ENCODE data around the gene BPIFB1. TPM values are rescaled to one million over a fixed set of nuclear protein-coding genes. Genes with fewer than 3 reads are reported as not detected.

The BPIFB1 gene
- total and polyA plus RNA-seq, 2 donors (not counting 1 experiment from before 2014, with no cell fraction given) = not detected

GRCh38 chr20:33291830-33292355 lies 8.9 kb downstream of the BPIFB1 start:
- peak; percentile 80 to 96 for TF ChIP-seq CTCF (conservative IDR thresholded peaks at IDR 0.05 in 1 of 2, IDR thresholded peaks at IDR 0.05 in 1 of 2; ENCODE audit: low read depth in 1 of 2, low read length in 2 of 2)
- TF ChIP-seq EZH2 (IDR thresholded peaks at IDR 0.05; ENCODE audit: low read length, missing control alignments) = no peak
- no peak overlapping the region for H2AFZ ChIP-seq (ENCODE audit: low read length)
- H3K27me3 ChIP-seq (ENCODE audit: control insufficient read depth, insufficient read depth, low read length) = no peaks in the 10 kb centered on the region
- no peak overlapping the region for H3K4me2 ChIP-seq (ENCODE audit: extremely low read depth, insufficient read depth, low read length)
- H3K79me2 ChIP-seq (ENCODE audit: control insufficient read depth, insufficient read depth, low read length) = no peaks in the 10 kb centered on the region
- no peak overlapping the region for H3K27ac ChIP-seq (ENCODE audit: insufficient read depth, low read length)
- H3K9ac ChIP-seq (ENCODE audit: insufficient read depth, low read length) = no peak overlapping the region
- no peaks in the 10 kb centered on the region for H3K4me1 ChIP-seq (ENCODE audit: control insufficient read depth, extremely low read depth, insufficient read depth, low read length)
- no peaks in the 10 kb centered on the region for H3K36me3 ChIP-seq (ENCODE audit: control insufficient read depth, insufficient read depth, low read length)
- no peaks in the 10 kb centered on the region for H4K20me1 ChIP-seq (ENCODE audit: control insufficient read depth, extremely low read depth, insufficient read depth, low read length)
- no peak overlapping the region for H3K4me3 ChIP-seq (replicated peaks in 1 of 4; ENCODE audit: control extremely low read depth in 1 of 4, insufficient read depth in 1 of 4, low read depth in 3 of 4, low read length in 4 of 4)
- DNase-seq (ENCODE audit: low read depth in 2 of 2) = peak in 1 of 2 donors; percentile 4
- no peaks in the 10 kb centered on the region for H3K9me3 ChIP-seq (ENCODE audit: control insufficient read depth, insufficient read depth, low read depth, low read length)

GRCh38 chr20:33296206-33296605 lies 13.2 kb downstream of the BPIFB1 start:
- no peak overlapping the region for H3K27ac ChIP-seq (ENCODE audit: insufficient read depth, low read length)
- TF ChIP-seq CTCF (conservative IDR thresholded peaks at IDR 0.05 in 1 of 2, IDR thresholded peaks at IDR 0.05 in 1 of 2; ENCODE audit: low read depth in 1 of 2, low read length in 2 of 2) (no peak), EZH2 (IDR thresholded peaks at IDR 0.05; ENCODE audit: low read length, missing control alignments) (no peak)
- no peaks in the 10 kb centered on the region for H3K36me3 ChIP-seq (ENCODE audit: control insufficient read depth, insufficient read depth, low read length)
- no peak for DNase-seq (ENCODE audit: low read depth in 2 of 2)
- no peaks in the 10 kb centered on the region for H3K79me2 ChIP-seq (ENCODE audit: control insufficient read depth, insufficient read depth, low read length)
- peaks cover 5% of the 10 kb centered on the region for H3K27me3 ChIP-seq (ENCODE audit: control insufficient read depth, insufficient read depth, low read length)
- H3K9me3 ChIP-seq (ENCODE audit: control insufficient read depth, insufficient read depth, low read depth, low read length) = no peaks in the 10 kb centered on the region
- H3K4me1 ChIP-seq (ENCODE audit: control insufficient read depth, extremely low read depth, insufficient read depth, low read length) = no peaks in the 10 kb centered on the region
- H3K4me3 ChIP-seq (replicated peaks in 1 of 4; ENCODE audit: control extremely low read depth in 1 of 4, insufficient read depth in 1 of 4, low read depth in 3 of 4, low read length in 4 of 4) = no peak overlapping the region
- no peak overlapping the region for H2AFZ ChIP-seq (ENCODE audit: low read length)
- H3K9ac ChIP-seq (ENCODE audit: insufficient read depth, low read length) = no peak overlapping the region
- H4K20me1 ChIP-seq (ENCODE audit: control insufficient read depth, extremely low read depth, insufficient read depth, low read length) = no peaks in the 10 kb centered on the region
- H3K4me2 ChIP-seq (ENCODE audit: extremely low read depth, insufficient read depth, low read length) = no peak overlapping the region

GRCh38 chr20:33298391-33298790 lies 15.4 kb downstream of the BPIFB1 start:
- H3K4me3 ChIP-seq (replicated peaks in 1 of 4; ENCODE audit: control extremely low read depth in 1 of 4, insufficient read depth in 1 of 4, low read depth in 3 of 4, low read length in 4 of 4) = no peak overlapping the region
- no peaks in the 10 kb centered on the region for H3K36me3 ChIP-seq (ENCODE audit: control insufficient read depth, insufficient read depth, low read length)
- no peak for TF ChIP-seq EZH2 (IDR thresholded peaks at IDR 0.05; ENCODE audit: low read length, missing control alignments)
- TF ChIP-seq CTCF (conservative IDR thresholded peaks at IDR 0.05 in 1 of 2, IDR thresholded peaks at IDR 0.05 in 1 of 2; ENCODE audit: low read depth in 1 of 2, low read length in 2 of 2) = no peak
- H3K9me3 ChIP-seq (ENCODE audit: control insufficient read depth, insufficient read depth, low read depth, low read length) = no peaks in the 10 kb centered on the region
- H3K79me2 ChIP-seq (ENCODE audit: control insufficient read depth, insufficient read depth, low read length) = no peaks in the 10 kb centered on the region
- H2AFZ ChIP-seq (ENCODE audit: low read length) = no peak overlapping the region
- no peaks in the 10 kb centered on the region for H4K20me1 ChIP-seq (ENCODE audit: control insufficient read depth, extremely low read depth, insufficient read depth, low read length)
- H3K4me2 ChIP-seq (ENCODE audit: extremely low read depth, insufficient read depth, low read length) = no peak overlapping the region
- H3K27me3 ChIP-seq (ENCODE audit: control insufficient read depth, insufficient read depth, low read length) = peaks cover 5% of the 10 kb centered on the region
- no peaks in the 10 kb centered on the region for H3K4me1 ChIP-seq (ENCODE audit: control insufficient read depth, extremely low read depth, insufficient read depth, low read length)
- no peak overlapping the region for H3K27ac ChIP-seq (ENCODE audit: insufficient read depth, low read length)
- H3K9ac ChIP-seq (ENCODE audit: insufficient read depth, low read length) = no peak overlapping the region
- DNase-seq (ENCODE audit: low read depth in 2 of 2) = no peak

Measured in fibroblast of lung (primary cell).